ENCODE data around the gene AGXT2.

The AGXT2 gene

DNA sequence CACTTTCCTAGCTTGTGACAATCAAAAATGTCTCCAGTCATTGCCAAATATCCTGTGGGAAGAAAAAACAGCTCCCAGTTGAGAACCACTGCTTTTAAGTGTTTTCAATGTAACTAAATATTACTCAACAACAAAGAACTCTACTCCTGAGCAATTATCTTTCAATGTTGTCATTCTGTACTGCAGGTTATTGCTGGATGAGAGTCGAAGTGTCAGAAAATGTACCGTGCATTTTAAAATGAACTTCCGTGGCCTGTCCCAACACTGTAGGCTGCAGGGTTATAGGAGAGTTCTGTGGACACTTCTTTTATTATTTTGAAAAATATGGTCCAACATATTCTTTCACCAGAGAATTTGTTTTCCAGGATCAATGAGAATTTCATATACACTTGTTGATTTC is 34.8 kb upstream of the AGXT2 start:
- no peak for DNase-seq
- Histone ChIP-seq H3K4me2 (ENCODE audit: low read depth, low read length) (no peak overlapping the region), H3K79me2 (ENCODE audit: low read length) (no peaks in the 10 kb centered on the region), H4K20me1 (ENCODE audit: insufficient read depth, low read length) (no peaks in the 10 kb centered on the region), H2AFZ (ENCODE audit: low read length) (no peak overlapping the region), H3K4me3 (ENCODE audit: low read length) (no peak overlapping the region), H3K27ac (ENCODE audit: low read length) (no peak overlapping the region), H3F3A (ENCODE audit: insufficient read depth, low read length) (no peaks in the 10 kb centered on the region), H3K9me3 (replicated peaks; ENCODE audit: insufficient read depth, low read length) (no peaks in the 10 kb centered on the region), H3K9me2 (replicated peaks; ENCODE audit: insufficient read depth, low read length) (no peaks in the 10 kb centered on the region), H3K9ac (ENCODE audit: low read length) (no peak overlapping the region), H3K27me3 (replicated peaks; ENCODE audit: insufficient read depth, low read length) (no peaks in the 10 kb centered on the region), H3K4me1 (ENCODE audit: low read length) (no peaks in the 10 kb centered on the region), H3K36me3 (replicated peaks; ENCODE audit: insufficient read depth, low read length) (no peaks in the 10 kb centered on the region)
- TF ChIP-seq EZH2phosphoT487 (IDR thresholded peaks at IDR 0.05; ENCODE audit: low read length) (no peak), EZH2 (optimal IDR thresholded peaks at IDR 0.05; ENCODE audit: low read depth, low read length) (no peak)
- TF ChIP-seq, protein P1, sequence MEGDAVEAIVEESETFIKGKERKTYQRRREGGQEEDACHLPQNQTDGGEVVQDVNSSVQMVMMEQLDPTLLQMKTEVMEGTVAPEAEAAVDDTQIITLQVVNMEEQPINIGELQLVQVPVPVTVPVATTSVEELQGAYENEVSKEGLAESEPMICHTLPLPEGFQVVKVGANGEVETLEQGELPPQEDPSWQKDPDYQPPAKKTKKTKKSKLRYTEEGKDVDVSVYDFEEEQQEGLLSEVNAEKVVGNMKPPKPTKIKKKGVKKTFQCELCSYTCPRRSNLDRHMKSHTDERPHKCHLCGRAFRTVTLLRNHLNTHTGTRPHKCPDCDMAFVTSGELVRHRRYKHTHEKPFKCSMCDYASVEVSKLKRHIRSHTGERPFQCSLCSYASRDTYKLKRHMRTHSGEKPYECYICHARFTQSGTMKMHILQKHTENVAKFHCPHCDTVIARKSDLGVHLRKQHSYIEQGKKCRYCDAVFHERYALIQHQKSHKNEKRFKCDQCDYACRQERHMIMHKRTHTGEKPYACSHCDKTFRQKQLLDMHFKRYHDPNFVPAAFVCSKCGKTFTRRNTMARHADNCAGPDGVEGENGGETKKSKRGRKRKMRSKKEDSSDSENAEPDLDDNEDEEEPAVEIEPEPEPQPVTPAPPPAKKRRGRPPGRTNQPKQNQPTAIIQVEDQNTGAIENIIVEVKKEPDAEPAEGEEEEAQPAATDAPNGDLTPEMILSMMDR (IDR thresholded peaks at IDR 0.05; ENCODE audit: low read length) = no peak

DNA sequence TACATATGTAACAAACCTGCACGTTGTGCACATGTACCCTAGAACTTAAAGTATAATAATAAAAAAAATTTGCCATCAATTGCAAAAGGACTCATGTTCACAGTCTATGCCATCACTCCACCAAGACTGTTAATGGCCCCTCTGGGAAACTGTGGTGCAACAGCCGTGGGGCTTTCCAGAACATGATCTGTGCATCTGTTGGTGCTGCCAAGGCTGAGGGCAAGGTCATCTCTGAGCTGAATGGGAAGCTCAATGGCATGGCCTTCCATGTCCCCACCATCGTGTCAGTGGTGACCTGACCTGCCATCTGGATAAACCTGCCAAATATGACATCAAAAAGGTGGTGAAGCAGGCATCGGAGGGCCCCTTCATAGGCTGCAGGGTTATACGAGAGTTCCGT is 33.4 kb upstream of the AGXT2 start:
- H3K79me2 ChIP-seq (ENCODE audit: low read length) = no peaks in the 10 kb centered on the region
- no peaks in the 10 kb centered on the region for H3K9me3 ChIP-seq (replicated peaks; ENCODE audit: insufficient read depth, low read length)
- no peaks in the 10 kb centered on the region for H3K27me3 ChIP-seq (replicated peaks; ENCODE audit: insufficient read depth, low read length)
- H3K4me2 ChIP-seq (ENCODE audit: low read depth, low read length) = no peak overlapping the region
- no peak for DNase-seq
- TF ChIP-seq EZH2phosphoT487 (IDR thresholded peaks at IDR 0.05; ENCODE audit: low read length) (no peak), EZH2 (optimal IDR thresholded peaks at IDR 0.05; ENCODE audit: low read depth, low read length) (no peak)
- TF ChIP-seq, protein P1 (IDR thresholded peaks at IDR 0.05; ENCODE audit: low read length) = no peak
- no peak overlapping the region for H2AFZ ChIP-seq (ENCODE audit: low read length)
- no peaks in the 10 kb centered on the region for H3K36me3 ChIP-seq (replicated peaks; ENCODE audit: insufficient read depth, low read length)
- H3K27ac ChIP-seq (ENCODE audit: low read length) = no peak overlapping the region
- H3K4me1 ChIP-seq (ENCODE audit: low read length) = no peaks in the 10 kb centered on the region
- no peak overlapping the region for H3K4me3 ChIP-seq (ENCODE audit: low read length)
- H3K9me2 ChIP-seq (replicated peaks; ENCODE audit: insufficient read depth, low read length) = no peaks in the 10 kb centered on the region
- no peaks in the 10 kb centered on the region for H3F3A ChIP-seq (ENCODE audit: insufficient read depth, low read length)
- no peak overlapping the region for H3K9ac ChIP-seq (ENCODE audit: low read length)
- H4K20me1 ChIP-seq (ENCODE audit: insufficient read depth, low read length) = no peaks in the 10 kb centered on the region

DNA sequence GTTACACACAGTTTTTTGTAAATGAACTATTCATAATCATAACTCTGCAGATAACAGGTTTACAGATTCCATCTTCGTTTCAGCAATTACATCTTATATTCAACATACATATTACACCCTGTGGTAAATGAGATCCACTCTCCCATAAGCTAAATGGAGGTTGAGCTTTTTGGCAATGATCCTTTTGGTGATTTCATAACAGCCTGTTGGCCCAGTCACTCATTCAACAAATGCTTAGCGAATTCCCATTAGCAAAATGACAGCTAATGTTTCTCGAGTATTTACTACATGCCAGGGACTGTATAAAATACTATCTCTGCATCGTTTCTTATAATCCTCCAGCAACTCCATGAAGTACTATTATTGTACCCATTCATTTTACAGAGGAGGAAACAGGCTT is 25.4 kb upstream of the AGXT2 start:
- Histone ChIP-seq H3K36me3 (replicated peaks; ENCODE audit: insufficient read depth, low read length) (no peaks in the 10 kb centered on the region), H3K4me3 (ENCODE audit: low read length) (no peak overlapping the region), H3F3A (ENCODE audit: insufficient read depth, low read length) (no peaks in the 10 kb centered on the region), H3K4me2 (ENCODE audit: low read depth, low read length) (no peak overlapping the region), H2AFZ (ENCODE audit: low read length) (no peak overlapping the region), H3K9me2 (replicated peaks; ENCODE audit: insufficient read depth, low read length) (no peaks in the 10 kb centered on the region), H3K9me3 (replicated peaks; ENCODE audit: insufficient read depth, low read length) (no peaks in the 10 kb centered on the region), H3K4me1 (ENCODE audit: low read length) (no peaks in the 10 kb centered on the region), H4K20me1 (ENCODE audit: insufficient read depth, low read length) (no peaks in the 10 kb centered on the region), H3K27ac (ENCODE audit: low read length) (no peak overlapping the region), H3K27me3 (replicated peaks; ENCODE audit: insufficient read depth, low read length) (no peaks in the 10 kb centered on the region), H3K79me2 (ENCODE audit: low read length) (no peaks in the 10 kb centered on the region), H3K9ac (ENCODE audit: low read length) (no peak overlapping the region)
- no peak for TF ChIP-seq EZH2 (optimal IDR thresholded peaks at IDR 0.05; ENCODE audit: low read depth, low read length)
- TF ChIP-seq EZH2phosphoT487 (IDR thresholded peaks at IDR 0.05; ENCODE audit: low read length) = no peak
- TF ChIP-seq, protein P1 (IDR thresholded peaks at IDR 0.05; ENCODE audit: low read length) = no peak
- no peak for DNase-seq

All from MM.1S (cell line).